NCI-H128 (cell line): ENCODE measurements around the gene EMP2.
"Not testable (repeated sequence)": the region's sequence is repeated elsewhere in the genome, so short reads cannot be mapped to it uniquely, and the experiment has no call there.

Experiments used
- DNase-seq: peaks from one replicate; lab custom pipeline; 2025; ENCODE audit not compliant: unreplicated experiment; lab: John Stamatoyannopoulos, UW

The EMP2 gene

DNA sequence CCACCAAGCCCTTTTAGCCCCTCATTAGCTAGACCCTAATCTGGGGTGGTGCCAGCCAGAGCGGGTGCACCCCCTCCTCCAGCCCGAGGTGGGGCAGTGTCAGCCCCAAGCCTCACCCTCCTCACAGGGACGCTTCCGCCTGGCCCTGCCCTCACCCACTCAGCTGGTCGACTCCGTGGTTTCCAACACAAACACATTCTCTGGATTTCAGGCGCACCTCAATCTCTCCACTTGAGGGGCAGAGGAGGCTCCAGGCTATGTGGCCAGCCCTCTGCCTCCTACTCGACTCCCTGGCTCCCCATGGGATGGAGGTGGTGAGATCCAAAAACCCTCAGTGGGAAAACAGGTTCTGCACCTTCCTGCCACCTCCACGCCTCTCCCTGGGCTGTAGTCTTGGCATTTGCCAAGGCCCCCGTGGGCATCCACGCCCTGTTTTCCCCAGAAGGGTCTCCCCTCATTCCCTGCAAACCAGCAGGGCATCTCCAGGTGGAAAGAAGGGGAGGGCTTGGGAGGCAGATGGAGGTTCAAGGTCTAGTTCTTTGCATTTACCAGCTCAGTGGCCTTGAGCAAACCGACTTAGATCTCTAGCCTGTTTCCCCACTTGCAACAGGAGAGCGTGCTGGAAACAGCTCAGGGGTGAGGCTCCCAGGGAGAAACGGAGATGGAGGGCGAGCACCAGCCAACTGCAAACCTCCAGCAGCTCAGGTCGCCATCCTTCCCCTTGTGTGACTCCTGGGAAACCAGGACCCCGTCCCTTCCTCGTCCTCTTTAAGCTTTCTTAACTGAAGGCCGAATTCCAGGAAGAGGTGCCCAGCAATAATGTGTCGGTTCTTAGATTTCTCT lies 1.7 kb downstream of the EMP2 start:
- no peak for DNase-seq

DNA sequence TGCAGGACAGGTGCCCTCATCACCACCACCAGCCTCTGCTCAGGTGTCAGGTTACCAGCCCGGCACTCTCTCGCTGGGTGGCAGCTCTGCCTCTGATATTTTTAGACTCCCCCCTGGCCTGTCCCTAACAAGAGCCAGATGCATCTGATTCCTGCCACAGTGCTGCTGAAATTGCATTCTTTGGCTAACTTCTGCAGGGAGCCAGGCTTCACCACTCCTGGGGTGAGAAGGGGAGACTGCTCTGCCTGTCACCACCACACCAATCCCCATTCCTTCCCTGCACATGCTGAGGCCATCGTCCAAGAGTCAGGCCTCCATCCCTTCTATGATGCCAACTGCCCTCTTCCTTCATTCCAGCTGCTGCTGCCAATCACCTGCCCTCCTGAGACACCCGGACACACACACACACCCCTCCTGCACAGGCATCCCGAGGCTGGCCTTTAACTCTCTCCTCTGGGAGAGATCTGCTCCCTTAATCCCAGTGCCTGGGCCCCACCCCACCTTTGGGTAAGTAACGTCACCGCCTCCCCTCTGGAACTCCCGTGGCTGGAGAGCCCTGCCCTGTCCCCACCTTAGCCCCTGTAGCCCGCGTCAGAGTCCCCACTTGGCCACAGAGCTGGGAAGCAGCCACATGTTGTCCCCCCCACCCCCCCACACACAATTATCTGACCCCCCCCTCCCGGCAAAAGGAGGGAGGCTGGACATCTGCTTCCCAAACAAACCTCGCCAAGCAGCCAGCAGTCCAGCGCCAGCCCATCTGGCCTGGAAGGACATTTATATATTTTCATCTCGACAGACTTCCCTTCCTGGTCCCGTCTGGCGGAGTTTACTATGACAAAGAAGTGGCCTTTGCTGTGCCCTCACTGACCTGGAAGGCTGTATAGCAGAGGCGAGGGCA lies 2.8 kb downstream of the EMP2 start:
- no peak for DNase-seq

DNA sequence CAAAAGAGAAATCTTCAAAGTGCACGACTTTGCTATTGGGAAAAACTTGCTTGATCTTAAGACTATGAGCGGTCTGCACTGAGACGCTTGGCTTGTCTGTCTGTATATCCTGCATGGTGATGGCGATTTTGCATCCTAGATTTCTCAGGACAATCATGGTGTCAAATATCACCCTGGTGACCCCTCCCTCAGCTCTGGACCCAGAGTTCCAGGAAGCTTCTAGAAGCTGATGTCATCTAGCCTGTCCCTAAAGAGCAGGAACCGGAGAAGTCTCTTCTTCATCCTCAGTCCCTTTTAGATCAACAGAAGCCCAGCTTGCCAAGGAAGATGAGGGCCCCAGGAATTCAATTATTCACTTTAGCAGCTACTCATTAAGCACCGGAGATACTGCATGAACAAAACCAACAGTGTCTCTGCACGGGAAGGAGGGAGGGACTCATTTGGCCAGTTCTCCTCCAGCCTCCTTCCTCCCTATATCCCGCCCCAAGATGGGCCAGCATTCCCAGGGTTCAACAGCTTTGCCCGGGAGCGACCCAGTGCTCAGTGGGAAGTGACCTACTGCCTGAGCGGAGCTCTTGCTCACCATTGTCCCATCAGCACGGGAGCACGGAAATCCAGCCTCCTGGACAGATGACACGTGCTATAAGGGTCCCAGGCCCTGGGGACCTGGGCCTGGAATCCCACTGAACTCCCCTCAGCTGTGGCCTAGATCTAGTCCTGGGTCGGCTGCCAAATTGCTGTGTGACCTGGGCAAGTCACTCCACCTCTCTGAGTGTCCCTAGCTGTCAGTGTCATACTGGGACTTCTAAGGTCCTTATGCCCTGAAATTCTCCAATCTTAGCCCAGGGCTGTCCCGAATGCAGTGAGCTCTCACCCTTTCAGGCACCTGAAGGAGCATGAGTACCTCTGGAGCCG lies 3.8 kb downstream of the EMP2 start:
- no peak for DNase-seq

DNA sequence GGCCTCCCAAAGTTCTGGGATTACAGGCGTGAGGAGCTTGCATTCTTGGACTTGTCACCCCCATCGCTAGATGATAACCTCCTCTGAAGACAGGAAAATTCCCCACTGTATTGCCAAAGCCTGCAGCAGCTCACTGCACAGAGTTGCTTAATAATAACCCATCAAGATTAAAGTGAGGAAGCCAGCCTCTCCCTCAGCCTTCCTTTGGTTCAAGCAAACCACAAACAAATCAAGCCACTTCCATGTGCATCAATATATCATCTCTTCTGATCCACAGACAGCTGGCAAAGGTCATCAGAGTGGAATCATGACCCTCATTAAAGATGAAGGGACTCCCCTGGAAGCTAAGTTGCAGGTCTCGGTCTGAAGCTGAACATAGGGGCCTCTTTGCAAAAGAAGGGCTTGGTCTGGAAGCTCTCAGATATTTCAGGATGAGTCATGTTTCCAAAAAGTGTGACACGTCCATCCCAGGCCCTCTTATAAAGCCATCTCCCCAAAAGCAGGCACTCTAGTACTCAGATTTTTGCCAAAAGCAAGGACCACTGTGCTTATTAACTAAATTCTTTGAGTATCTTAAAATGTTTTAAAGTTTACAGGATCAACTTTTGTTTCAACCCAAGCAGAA lies 4.8 kb downstream of the EMP2 start:
- DNase-seq: no peak

DNA sequence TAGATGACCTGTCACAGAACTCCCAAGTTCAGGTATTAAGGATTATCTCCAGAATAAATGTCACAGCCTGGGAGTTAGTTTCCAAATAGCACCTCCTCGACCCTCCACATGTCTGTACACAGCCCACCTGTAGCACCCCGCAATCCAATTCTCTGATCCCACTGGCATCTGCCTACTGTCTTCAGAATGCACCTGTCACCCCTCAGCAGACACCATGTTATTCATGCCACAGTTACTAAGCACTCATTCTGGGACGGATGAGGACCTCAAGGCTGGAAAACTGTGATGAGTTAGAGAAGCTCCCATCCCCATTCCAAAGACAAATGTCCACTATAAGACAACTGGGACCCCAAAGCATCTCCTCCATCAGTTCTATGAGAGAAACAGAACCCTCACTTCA lies 7.8 kb downstream of the EMP2 start:
- DNase-seq: no peak

DNA sequence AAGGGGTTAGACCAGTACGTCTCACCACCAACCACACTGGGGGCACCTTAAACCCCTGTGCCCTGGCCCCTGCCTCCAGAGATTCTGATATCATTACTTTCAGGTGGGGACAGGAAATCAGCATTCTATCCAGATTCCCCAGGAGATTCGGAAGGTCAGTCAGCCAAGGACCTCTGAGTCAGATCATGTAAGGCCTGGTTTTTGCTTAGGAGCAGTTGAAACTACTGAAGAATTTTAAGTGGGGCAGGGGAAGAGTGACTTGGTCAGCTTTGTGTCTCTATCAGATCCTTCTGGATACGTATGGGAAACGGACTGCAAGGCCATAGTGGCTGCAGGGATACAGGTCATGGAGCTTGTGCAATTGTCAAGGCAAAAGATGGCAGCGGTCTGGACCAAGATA lies 9.0 kb downstream of the EMP2 start:
- no peak for DNase-seq

DNA sequence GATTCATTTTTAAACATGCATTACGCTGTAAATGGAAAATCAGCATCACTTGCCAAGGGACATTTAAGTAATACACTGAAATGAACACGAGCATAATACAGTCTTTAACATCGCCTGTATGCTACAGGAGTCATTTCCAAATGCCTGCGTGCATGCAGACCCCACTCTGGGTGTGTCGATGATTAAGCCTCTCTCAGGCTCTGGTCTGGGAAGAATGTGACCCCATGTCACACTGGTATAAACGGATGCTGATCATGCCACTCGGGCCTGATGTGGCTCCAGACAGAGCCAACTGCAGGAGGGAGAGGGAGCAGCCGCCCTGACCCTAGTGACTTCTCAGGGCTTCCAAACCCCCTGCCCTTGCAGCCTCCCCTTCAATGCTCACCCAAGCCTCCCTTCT lies 10.8 kb downstream of the EMP2 start:
- no peak for DNase-seq

DNA sequence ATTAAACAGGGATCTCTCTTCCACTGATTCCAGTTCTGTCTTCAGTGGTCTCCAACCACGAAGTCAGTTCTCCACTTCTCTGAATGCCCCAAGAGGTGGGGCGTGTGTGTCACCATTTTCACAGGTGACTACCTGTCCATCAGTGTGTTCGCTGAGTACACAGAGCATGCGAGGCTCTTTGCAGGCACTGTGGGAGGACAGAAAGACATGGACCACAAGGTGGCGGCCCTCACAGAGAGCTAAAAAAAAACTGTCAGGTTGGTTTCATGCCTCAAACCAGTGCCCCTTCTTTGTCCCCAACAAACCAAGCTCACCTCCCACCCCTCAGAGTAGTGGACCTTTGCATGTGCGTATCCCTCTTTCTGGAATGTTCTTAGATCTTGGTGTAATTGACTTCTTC lies 13.8 kb downstream of the EMP2 start:
- DNase-seq: no peak

DNA sequence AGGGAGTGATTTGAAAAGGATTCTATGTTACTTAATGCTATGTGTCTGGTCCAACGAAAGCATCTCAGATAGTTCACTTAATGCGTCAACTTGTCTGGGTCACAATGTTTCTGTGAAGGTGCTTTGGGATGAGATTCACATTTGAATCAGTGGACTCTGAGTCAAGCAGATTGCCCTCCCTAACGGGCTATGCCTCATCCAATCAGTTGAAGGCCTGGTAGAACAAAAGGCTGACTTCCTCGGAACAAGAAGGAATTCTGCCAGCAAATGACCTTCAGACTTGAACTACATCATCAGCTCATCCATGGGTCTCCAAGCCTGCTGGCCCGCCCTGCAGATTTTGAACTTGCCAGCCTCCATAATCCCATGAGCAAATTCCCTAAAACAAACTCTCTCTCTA lies 15.2 kb downstream of the EMP2 start:
- no peak for DNase-seq

DNA sequence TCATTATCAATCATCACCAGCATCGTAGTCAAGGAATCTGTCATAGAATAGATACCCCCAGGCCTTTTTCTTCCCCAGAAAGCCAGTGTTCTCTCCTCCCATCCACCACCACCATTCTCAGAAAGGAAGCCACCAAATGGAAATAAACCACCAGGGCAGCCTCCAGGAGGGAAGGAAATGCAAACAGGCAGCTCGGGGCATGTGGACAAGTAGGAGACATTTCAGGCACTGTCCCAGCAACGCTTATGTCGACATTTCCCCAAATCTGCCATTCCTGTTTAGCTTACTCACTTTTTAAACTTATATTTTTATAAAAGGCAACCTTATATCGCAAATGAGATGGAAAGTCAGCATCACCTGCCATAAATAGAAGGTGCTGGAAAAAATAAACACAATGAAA lies 15.8 kb downstream of the EMP2 start:
- DNase-seq: no peak

DNA sequence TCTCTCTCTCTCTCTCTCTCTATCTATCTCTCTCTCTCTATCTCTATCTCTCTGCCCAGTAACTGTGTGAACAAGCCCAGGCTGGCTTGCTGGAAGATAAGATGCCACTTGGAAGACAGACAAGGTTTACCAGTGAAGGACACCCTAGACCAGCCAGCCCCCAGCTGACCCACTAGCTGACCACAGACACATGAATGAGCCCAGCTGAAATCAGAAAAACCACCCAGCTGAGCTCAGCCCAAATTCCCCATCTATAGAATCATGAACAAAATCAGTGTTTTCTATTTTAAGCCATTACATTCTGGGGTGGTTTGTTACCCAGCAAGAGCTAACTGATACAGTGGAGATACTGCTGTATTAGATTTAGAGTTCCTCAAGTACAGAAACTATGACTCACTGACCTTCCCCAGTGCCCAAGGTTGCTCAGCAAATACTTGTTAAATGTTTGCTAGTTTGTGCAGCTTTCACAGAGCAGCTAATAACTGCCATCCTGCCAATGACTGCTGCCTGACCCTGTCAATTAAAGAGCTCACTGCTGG lies 18.0 kb downstream of the EMP2 start:
- no peak for DNase-seq

DNA sequence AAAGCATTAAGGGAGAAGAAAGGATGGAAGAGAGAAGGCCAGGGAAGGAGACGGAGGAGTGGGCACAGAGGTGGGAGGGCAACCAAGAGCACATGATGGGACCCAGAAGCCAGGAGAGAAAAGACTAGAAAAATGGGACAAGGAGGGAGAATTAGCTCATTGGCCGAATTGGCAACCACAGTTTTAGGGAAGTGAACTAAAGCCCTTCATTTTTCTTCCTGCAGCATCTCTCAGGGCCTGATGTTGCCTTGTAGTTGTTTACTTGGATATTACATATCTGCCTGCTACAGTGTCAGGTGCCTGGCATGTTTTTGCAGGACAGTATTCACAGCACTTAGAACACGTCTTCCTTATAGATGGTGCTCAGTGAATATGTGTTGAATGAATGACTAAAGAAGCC lies 19.0 kb downstream of the EMP2 start:
- DNase-seq: no peak

DNA sequence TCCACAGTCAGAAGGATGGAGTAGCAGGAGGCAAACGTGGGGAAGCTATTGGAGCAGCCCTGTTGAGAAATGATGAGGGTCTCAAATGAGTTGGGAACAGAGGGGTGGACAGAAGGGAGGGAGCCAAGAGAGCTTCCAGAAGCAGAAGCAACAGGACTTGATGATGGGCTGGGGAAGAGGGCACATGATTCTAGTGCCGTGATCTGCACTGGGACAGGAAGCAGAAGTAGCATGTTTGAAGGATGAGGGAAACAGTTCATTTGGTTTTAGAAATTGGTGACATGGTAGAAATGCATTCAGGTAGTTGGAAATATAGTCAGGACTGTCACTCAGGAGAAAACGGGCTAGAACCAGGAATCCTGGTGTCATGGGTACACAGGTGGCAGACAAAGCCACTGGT lies 19.4 kb downstream of the EMP2 start:
- DNase-seq: no peak

DNA sequence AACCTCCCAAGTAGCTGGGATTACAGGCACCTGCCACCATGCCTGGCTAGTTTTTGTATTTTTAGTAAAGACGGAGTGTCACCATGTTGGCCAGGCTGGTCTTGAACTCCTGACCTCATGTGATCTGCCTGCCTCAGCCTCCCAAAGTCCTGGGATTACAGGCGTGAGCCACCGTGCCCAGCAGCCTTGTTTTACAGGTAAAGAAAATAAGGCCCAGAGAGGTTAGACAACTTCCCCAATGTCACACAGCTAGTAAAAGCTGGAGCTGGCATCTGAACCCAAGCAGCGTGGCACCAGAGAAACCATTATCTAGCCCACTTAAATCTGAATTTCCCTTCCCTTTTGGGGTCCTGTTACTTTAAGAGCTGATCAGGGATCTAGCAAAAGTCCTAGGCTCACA lies 20.6 kb downstream of the EMP2 start:
- not testable (repeated sequence) for DNase-seq

DNA sequence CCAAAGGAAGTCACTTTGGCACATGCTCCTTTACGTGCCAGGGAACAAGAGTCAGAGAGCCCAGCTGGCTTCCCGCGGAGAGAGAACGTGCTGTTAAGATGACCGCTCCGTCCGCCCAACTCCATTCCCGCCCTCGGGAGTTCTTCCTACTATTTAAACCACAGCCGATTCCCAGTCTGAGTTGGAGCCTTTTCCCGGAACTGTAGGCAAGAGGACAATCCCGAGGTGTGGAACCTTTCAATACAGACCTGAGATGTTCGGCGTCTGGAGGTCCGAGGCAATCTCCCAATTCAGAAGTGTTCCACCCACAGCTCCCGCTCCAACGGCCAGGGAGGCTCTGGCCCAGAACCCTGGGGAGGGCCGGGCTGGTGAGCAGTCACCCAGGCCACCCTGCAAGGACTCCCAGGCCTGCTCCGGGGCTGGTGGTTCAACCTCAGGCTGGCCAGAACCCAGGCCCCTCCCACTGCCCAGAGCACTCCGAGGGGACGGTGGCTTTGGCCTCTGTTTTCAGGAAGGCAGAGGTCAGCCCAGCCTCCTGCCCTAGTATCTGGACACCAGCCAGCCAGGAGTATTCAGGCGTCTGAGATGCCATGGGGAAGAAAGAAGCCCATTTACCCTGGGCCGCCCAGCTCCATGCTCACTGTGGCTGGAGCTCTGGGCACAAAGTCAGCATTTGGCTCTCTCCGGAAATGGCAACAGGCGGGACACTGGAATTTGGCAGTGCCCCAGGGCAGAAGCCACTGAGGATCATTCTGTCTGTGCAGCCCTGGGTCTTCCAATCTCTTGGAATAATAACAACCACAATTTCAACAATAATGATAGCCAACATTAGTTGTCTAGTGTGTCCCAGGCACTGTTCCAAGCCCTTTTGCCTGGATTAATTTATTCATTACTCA lies 21.4 kb downstream of the EMP2 start:
- no peak for DNase-seq

DNA sequence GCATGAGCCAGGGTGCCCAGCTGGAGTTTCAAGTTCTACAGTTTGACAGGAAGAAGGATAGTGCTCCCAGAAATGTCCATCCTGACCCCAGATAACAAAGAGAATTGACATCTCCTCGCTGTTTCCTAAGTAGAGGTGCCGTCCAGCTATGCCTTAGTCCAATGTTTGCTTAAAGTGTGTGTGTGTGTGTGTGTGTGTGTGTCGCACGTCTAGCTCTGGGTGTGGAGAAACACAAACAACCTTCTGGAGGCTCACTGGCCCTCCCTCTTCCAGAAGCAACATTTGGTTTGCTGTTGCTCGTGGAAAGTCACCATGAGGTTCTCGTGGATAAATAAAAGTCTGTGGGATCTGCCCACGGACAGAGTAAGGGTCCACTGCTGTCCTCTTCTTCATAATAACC lies 22.1 kb downstream of the EMP2 start:
- no peak for DNase-seq

DNA sequence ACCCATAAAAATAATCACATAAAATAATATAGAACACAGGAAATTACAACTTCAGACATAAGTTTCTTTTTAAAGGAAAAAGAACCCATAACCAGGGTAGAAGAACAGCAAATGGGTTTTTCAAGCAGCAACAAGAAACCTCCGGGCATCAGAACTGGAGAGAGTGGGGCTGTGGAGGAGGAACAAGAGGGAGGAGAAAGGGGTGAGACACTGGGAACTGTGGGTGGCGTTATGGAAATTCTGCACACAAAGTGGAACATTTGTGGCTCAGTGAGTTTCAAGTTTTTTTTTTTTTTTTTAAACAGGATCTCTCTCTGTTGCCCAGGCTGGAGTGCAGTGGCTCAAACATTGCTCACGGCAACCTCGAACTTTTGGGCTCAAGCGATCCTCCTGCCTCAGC lies 22.6 kb downstream of the EMP2 start:
- DNase-seq: no peak

DNA sequence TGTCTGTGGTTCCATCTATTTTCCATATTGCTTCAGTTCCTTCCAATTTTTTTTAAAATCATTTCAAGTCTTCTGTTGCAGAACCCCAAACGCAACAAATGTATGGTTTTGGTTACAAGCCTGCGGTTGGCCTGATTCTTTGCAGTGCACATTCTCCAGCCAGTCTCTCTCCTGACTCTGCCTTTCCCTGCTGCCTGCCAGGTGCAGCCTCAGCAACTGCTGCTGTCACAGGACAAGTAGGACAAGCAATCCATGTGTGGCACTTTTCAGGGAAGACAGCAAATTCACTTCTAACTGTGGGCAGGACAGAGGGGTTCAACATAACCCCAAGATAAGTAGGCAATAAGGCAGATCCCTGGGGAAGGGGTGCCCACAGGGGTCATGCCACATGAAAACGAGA lies 24.2 kb downstream of the EMP2 start:
- no peak for DNase-seq

DNA sequence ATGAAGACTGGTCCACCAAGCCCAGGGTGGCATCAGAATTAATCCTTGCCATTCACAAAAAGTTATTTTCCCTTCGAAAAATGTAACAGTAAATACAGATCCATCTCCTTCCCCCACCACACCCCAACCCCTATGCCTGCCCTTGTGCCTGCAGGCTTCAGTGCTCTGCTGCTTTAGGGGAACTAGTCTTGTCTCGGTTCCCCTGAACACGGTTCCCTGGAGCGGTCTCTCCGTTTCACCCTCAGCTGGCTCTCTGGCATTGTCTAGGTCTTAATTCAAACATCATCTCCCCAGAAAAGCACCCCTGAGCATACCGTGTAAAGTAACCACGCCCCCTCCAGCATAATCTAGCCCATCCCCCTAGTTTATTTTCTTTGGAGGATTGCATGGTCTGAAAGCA lies 25.8 kb downstream of the EMP2 start:
- no peak for DNase-seq
